ENCODE measurements around the gene SNX33. TPM values are rescaled to one million over a fixed set of nuclear protein-coding genes. Genes with fewer than 3 reads are reported as not detected.
A peak's percentile ranks its signal among the peaks of the same experiment; 100 is the strongest.

The SNX33 gene
- polyA plus RNA-seq, 2 of the 4 experiments (the other 2 are of a cell fraction), result 8.4 to 11.2 TPM

DNA sequence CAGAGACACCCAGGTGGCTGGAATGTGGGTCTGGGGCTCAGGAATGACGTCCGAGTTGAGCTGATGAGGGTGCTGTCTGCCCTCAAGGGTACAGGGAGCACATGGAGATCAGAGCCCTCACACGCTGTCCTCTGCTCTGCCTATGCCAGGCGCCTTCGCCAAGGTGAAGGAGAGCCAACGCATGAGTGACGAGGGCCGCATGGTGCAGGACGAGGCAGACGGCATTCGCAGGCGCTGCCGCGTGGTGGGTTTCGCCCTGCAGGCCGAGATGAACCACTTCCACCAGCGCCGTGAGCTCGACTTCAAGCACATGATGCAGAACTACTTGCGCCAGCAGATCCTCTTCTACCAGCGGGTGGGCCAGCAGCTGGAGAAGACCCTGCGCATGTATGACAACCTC is 9.1 kb downstream of the SNX33 start:
- no peak for ATAC-seq
- H3K4me3 ChIP-seq, result no peak overlapping the region
- no peak for FAIRE-seq
- ChIA-PET CTCF (interaction anchor here (1.2 to 7.1 kb wide), 5 partner anchors 9 to 146 kb away, joined by 3 to 63 read pairs (median 4); partner anchors contain the start of gene SNX33), POLR2A (no interaction called here)
- TF ChIP-seq KDM5A (IDR thresholded peaks at IDR 0.05) (no peak), ZC3H11A (IDR thresholded peaks at IDR 0.05) (no peak), CBX2 (IDR thresholded peaks at IDR 0.05; ENCODE audit: borderline replicate concordance, low read depth) (no peak), MYC (IDR thresholded peaks at IDR 0.05; ENCODE audit: borderline replicate concordance, low read length) (no peak), CHD4 (IDR thresholded peaks at IDR 0.05; ENCODE audit: borderline replicate concordance) (no peak), ZFP36 (IDR thresholded peaks at IDR 0.05; ENCODE audit: borderline replicate concordance, partially characterized antibody) (no peak), HDAC2 (IDR thresholded peaks at IDR 0.05) (no peak), FOSL2 (IDR thresholded peaks at IDR 0.05) (no peak), FOSL2 (CRISPR knock-in tag; IDR thresholded peaks at IDR 0.05) (no peak), BHLHE40 (IDR thresholded peaks at IDR 0.05; ENCODE audit: low read depth, low read length) (no peak), CHD2 (IDR thresholded peaks at IDR 0.05; ENCODE audit: low read length, partially characterized antibody) (no peak), BCL3 (IDR thresholded peaks at IDR 0.05) (no peak), KDM1A (IDR thresholded peaks at IDR 0.05; ENCODE audit: low read depth) (no peak), POLR2AphosphoS2 (conservative IDR thresholded peaks at IDR 0.05; ENCODE audit: low read length) (no peak), SMC3 (IDR thresholded peaks at IDR 0.05) (no peak), HMGXB4 (CRISPR knock-in tag; IDR thresholded peaks at IDR 0.05; ENCODE audit: borderline replicate concordance) (no peak), RFX5 (IDR thresholded peaks at IDR 0.05) (no peak), HOXB13 (CRISPR knock-in tag; IDR thresholded peaks at IDR 0.05; ENCODE audit: low read depth) (no peak), JUN (IDR thresholded peaks at IDR 0.05) (no peak), HOXB5 (CRISPR knock-in tag; IDR thresholded peaks at IDR 0.05) (no peak)
- TF ChIP-seq, protein P1, sequence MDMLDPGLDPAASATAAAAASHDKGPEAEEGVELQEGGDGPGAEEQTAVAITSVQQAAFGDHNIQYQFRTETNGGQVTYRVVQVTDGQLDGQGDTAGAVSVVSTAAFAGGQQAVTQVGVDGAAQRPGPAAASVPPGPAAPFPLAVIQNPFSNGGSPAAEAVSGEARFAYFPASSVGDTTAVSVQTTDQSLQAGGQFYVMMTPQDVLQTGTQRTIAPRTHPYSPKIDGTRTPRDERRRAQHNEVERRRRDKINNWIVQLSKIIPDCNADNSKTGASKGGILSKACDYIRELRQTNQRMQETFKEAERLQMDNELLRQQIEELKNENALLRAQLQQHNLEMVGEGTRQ (IDR thresholded peaks at IDR 0.05), result no peak
- H3K4me2 ChIP-seq, result no peak overlapping the region
- H3K9me3 ChIP-seq, result no peaks in the 10 kb centered on the region
- WGBS (ENCODE audit: missing lambda C conversion rate), result 95% methylated on average over 22 of the region's 22 CpGs
- H3K27ac ChIP-seq, result no peak overlapping the region
- no peak for DNase-seq (ENCODE audit: low read depth in 1 of 2, low spot score in 1 of 2)
- peaks cover 26% of the 10 kb centered on the region for H3K4me1 ChIP-seq

DNA sequence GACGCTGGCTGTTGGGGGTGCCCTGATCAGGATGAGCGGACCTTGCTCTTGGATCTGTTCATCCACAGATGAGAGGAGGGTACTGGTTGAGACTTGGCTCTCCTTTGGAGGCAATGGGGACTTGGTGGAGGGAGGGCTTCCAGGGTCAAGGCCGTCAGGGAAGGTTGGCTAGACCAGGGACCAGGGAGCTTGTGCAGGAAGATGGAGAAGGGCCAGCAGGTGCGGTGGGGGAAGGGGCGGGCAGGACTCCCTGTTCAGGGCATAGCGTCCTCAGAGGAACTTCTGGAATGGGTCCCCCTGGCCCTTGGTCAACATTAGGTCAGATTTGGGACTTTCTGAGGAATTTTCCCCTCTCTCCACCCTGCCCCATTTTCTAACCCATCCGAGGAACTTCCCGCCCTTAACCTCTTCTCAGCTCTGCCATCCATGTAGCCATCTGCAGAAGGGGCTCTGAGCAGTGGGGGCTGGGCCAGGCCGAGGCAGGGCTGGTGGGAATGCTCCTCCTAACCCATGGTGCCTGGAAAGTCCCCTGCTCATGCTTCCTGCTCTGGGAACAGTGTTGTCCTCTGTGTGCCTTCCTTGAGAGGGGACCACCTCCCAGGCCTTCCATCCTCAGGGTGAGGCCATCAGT is 11.5 kb downstream of the SNX33 start:
- H3K4me1 ChIP-seq, result peaks cover 37% of the 10 kb centered on the region
- H3K4me2 ChIP-seq, result no peak overlapping the region
- ChIA-PET CTCF (interaction anchor here (1.2 to 7.1 kb wide), 4 partner anchors 11 to 26 kb away, joined by 3 to 63 read pairs (median 30); partner anchors contain the start of gene SNX33), POLR2A (interaction anchor here (3.3 kb wide), 1 partner anchor 20 kb away, joined by 34 read pairs; the partner anchor contains the start of gene IMP3)
- ATAC-seq (no peak), DNase-seq (ENCODE audit: low read depth in 1 of 2, low spot score in 1 of 2) (no peak), FAIRE-seq (no peak)
- WGBS (ENCODE audit: missing lambda C conversion rate), result 86% methylated on average over 9 of the region's 9 CpGs
- H3K9me3 ChIP-seq, result no peaks in the 10 kb centered on the region
- H3K27ac ChIP-seq, result peak overlapping the region in 1 of 2 experiments; percentile 83; a peak in 1 of 6 replicates
- TF ChIP-seq ZSCAN20 (CRISPR knock-in tag; IDR thresholded peaks at IDR 0.05), result no peak
- no peak for TF ChIP-seq RCOR1 (IDR thresholded peaks at IDR 0.05; ENCODE audit: low read depth, low read length)
- TF ChIP-seq MYC (IDR thresholded peaks at IDR 0.05; ENCODE audit: borderline replicate concordance, low read length), result no peak
- TF ChIP-seq, protein P1 (IDR thresholded peaks at IDR 0.05), result no peak
- no peak for TF ChIP-seq GATA3 (IDR thresholded peaks at IDR 0.05; ENCODE audit: borderline replicate concordance)
- TF ChIP-seq JUN (IDR thresholded peaks at IDR 0.05), result no peak
- no peak for TF ChIP-seq TFCP2L1 (CRISPR knock-in tag; IDR thresholded peaks at IDR 0.05)
- TF ChIP-seq RNF2 (IDR thresholded peaks at IDR 0.05; ENCODE audit: borderline replicate concordance, low read depth), result no peak
- no peak overlapping the region for H3K4me3 ChIP-seq

Measured in A549 (cell line).